ENCODE data around the gene SLIT1. TPM values are rescaled to one million over a fixed set of nuclear protein-coding genes. Genes with fewer than 3 reads are reported as not detected.

SLIT1 gene
- total RNA-seq, 1 donor from 2014 or later = 0.23 TPM

DNA sequence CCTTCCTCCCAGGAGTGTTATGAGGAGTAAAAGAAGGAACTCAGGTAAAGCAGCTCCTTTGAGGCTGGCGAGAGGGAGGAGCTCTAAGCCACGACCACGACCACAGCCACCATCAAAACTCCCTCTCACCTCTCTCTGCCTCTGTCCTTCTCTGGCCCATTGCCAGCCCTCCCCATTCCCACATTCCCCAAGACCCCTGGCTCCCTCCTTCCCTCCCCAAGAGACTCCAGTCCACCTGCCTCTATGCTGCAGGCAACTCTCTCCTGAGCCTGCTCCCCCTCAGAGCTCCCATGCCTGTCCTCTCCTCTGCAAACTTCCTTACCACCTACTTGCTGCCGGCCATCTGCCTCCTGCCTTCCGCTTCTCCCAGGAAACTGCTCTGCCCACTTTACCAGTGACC is 9.5 kb downstream of the SLIT1 start:
- Histone ChIP-seq H3K9me3 (ENCODE audit: insufficient read depth, low read depth, low read length) (no peaks in the 10 kb centered on the region), H3K36me3 (ENCODE audit: insufficient read depth, low read length) (no peaks in the 10 kb centered on the region), H2AFZ (ENCODE audit: low read depth, low read length) (no peak overlapping the region), H3K9ac (ENCODE audit: low read length) (no peak overlapping the region), H3K4me1 (ENCODE audit: insufficient read depth, low read length) (no peaks in the 10 kb centered on the region), H3K4me3 (ENCODE audit: insufficient read depth, low read depth, low read length) (no peak overlapping the region), H3K79me2 (ENCODE audit: insufficient read depth, low read length) (no peaks in the 10 kb centered on the region), H3K27ac (ENCODE audit: low read depth, low read length) (no peak overlapping the region), H3K27me3 (ENCODE audit: insufficient read depth, low read length) (peaks cover 20% of the 10 kb centered on the region), H4K20me1 (ENCODE audit: insufficient read depth, low read length) (no peaks in the 10 kb centered on the region), H3K4me2 (ENCODE audit: low read length) (no peak overlapping the region)
- no peak for DNase-seq (ENCODE audit: low read depth)
- TF ChIP-seq EZH2 (IDR thresholded peaks at IDR 0.05; ENCODE audit: insufficient read depth, low read length) = no peak
- TF ChIP-seq, protein P1, sequence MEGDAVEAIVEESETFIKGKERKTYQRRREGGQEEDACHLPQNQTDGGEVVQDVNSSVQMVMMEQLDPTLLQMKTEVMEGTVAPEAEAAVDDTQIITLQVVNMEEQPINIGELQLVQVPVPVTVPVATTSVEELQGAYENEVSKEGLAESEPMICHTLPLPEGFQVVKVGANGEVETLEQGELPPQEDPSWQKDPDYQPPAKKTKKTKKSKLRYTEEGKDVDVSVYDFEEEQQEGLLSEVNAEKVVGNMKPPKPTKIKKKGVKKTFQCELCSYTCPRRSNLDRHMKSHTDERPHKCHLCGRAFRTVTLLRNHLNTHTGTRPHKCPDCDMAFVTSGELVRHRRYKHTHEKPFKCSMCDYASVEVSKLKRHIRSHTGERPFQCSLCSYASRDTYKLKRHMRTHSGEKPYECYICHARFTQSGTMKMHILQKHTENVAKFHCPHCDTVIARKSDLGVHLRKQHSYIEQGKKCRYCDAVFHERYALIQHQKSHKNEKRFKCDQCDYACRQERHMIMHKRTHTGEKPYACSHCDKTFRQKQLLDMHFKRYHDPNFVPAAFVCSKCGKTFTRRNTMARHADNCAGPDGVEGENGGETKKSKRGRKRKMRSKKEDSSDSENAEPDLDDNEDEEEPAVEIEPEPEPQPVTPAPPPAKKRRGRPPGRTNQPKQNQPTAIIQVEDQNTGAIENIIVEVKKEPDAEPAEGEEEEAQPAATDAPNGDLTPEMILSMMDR (IDR thresholded peaks at IDR 0.05; ENCODE audit: insufficient read depth, low read depth, low read length) = no peak
- H3K27me3 Mint-ChIP-seq (ENCODE audit: low read depth, unreplicated experiment) = peaks cover 37% of the 10 kb centered on the region
- no peak overlapping the region for H3K4me3 Mint-ChIP-seq (ENCODE audit: unreplicated experiment)
- no peaks in the 10 kb centered on the region for H3K4me1 Mint-ChIP-seq (ENCODE audit: low read depth, unreplicated experiment)
- H3K27ac Mint-ChIP-seq (ENCODE audit: unreplicated experiment) = no peak overlapping the region
- FAIRE-seq = no peak
- no peaks in the 10 kb centered on the region for H3K9me3 Mint-ChIP-seq (ENCODE audit: unreplicated experiment)
- no peaks in the 10 kb centered on the region for H3K36me3 Mint-ChIP-seq (ENCODE audit: low read depth, unreplicated experiment)

GRCh38 chr10:97175586-97175985 is 10.2 kb downstream of the SLIT1 start:
- no peaks in the 10 kb centered on the region for H3K36me3 ChIP-seq (ENCODE audit: insufficient read depth, low read length)

DNA sequence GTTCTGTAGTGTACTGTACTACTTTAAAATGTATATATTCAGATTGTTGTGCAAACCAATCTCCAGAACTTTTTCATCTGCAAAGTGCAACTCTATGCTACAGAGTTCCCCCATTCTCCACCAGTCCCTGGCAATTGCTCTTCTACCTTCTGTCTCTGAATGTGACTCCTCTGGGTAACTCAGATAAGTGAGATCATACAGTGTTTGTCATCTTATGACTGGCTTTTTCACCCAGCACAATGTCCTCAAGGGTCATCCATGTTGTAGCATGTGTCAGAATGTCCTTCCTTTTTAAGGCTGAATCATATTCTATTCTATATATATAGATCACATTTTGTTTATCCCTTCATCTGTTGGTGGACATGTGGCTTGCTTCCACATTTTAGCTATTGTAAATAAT is 10.8 kb downstream of the SLIT1 start:
- no peaks in the 10 kb centered on the region for H3K36me3 ChIP-seq (ENCODE audit: insufficient read depth, low read length)
- Mint-ChIP-seq H3K27ac (ENCODE audit: unreplicated experiment) (no peak overlapping the region), H3K27me3 (ENCODE audit: low read depth, unreplicated experiment) (peaks cover 36% of the 10 kb centered on the region), H3K4me3 (ENCODE audit: unreplicated experiment) (no peak overlapping the region), H3K4me1 (ENCODE audit: low read depth, unreplicated experiment) (no peaks in the 10 kb centered on the region), H3K36me3 (ENCODE audit: low read depth, unreplicated experiment) (no peaks in the 10 kb centered on the region), H3K9me3 (ENCODE audit: unreplicated experiment) (no peaks in the 10 kb centered on the region)
- H3K9me3 ChIP-seq (ENCODE audit: insufficient read depth, low read depth, low read length) = no peaks in the 10 kb centered on the region
- H3K9ac ChIP-seq (ENCODE audit: low read length) = no peak overlapping the region
- no peaks in the 10 kb centered on the region for H4K20me1 ChIP-seq (ENCODE audit: insufficient read depth, low read length)
- H3K27me3 ChIP-seq (ENCODE audit: insufficient read depth, low read length) = peaks cover 30% of the 10 kb centered on the region
- DNase-seq (ENCODE audit: low read depth) (no peak), FAIRE-seq (no peak)
- no peak overlapping the region for H3K4me3 ChIP-seq (ENCODE audit: insufficient read depth, low read depth, low read length)
- H3K4me1 ChIP-seq (ENCODE audit: insufficient read depth, low read length) = no peaks in the 10 kb centered on the region
- TF ChIP-seq EZH2 (IDR thresholded peaks at IDR 0.05; ENCODE audit: insufficient read depth, low read length) = no peak
- TF ChIP-seq, protein P1 (IDR thresholded peaks at IDR 0.05; ENCODE audit: insufficient read depth, low read depth, low read length) = no peak
- no peak overlapping the region for H3K27ac ChIP-seq (ENCODE audit: low read depth, low read length)
- H3K4me2 ChIP-seq (ENCODE audit: low read length) = no peak overlapping the region
- H2AFZ ChIP-seq (ENCODE audit: low read depth, low read length) = no peak overlapping the region
- no peaks in the 10 kb centered on the region for H3K79me2 ChIP-seq (ENCODE audit: insufficient read depth, low read length)

More at GRCh38 chr10:97175586-97175985, 10.2 kb downstream of the SLIT1 start:
- H3K9ac ChIP-seq (ENCODE audit: low read length) = no peak overlapping the region
- no peak overlapping the region for H3K4me3 Mint-ChIP-seq (ENCODE audit: unreplicated experiment)
- H3K36me3 Mint-ChIP-seq (ENCODE audit: low read depth, unreplicated experiment) = no peaks in the 10 kb centered on the region
- no peaks in the 10 kb centered on the region for H3K79me2 ChIP-seq (ENCODE audit: insufficient read depth, low read length)
- H3K4me1 ChIP-seq (ENCODE audit: insufficient read depth, low read length) = no peaks in the 10 kb centered on the region
- H3K9me3 ChIP-seq (ENCODE audit: insufficient read depth, low read depth, low read length) = no peaks in the 10 kb centered on the region
- H3K27me3 ChIP-seq (ENCODE audit: insufficient read depth, low read length) = peaks cover 24% of the 10 kb centered on the region
- peaks cover 36% of the 10 kb centered on the region for H3K27me3 Mint-ChIP-seq (ENCODE audit: low read depth, unreplicated experiment)
- FAIRE-seq = no peak
- H3K27ac Mint-ChIP-seq (ENCODE audit: unreplicated experiment) = no peak overlapping the region
- no peak overlapping the region for H3K4me3 ChIP-seq (ENCODE audit: insufficient read depth, low read depth, low read length)
- H3K27ac ChIP-seq (ENCODE audit: low read depth, low read length) = no peak overlapping the region
- H2AFZ ChIP-seq (ENCODE audit: low read depth, low read length) = no peak overlapping the region
- no peaks in the 10 kb centered on the region for H4K20me1 ChIP-seq (ENCODE audit: insufficient read depth, low read length)
- no peak for DNase-seq (ENCODE audit: low read depth)
- no peak for TF ChIP-seq EZH2 (IDR thresholded peaks at IDR 0.05; ENCODE audit: insufficient read depth, low read length)
- TF ChIP-seq, protein P1 (IDR thresholded peaks at IDR 0.05; ENCODE audit: insufficient read depth, low read depth, low read length) = no peak
- H3K9me3 Mint-ChIP-seq (ENCODE audit: unreplicated experiment) = no peaks in the 10 kb centered on the region
- H3K4me1 Mint-ChIP-seq (ENCODE audit: low read depth, unreplicated experiment) = no peaks in the 10 kb centered on the region
- no peak overlapping the region for H3K4me2 ChIP-seq (ENCODE audit: low read length)
